GM18907 (cell line): Measurements from ENCODE around the gene CD200.
"Not testable (repeated sequence)": the region's sequence is repeated elsewhere in the genome, so short reads cannot be mapped to it uniquely, and the experiment has no call there.

ENCODE experiments used
- ATAC-seq: cut with Tn5 transposase; IDR thresholded peaks from one replicate; pipeline ENCODE4 v1.9.1; 2021; ENCODE audit warnings: mild to moderate bottlenecking, moderate library complexity; ENCODE audit not compliant: unreplicated experiment

Gene CD200

GRCh38 chr3:112384769-112385168 lies 51.8 kb downstream of the CD200 start:
- no peak for ATAC-seq

- no peak for ATAC-seq
These were observed 56.0 kb downstream of the CD200 start for GRCh38 chr3:112388972-112389371.

GRCh38 chr3:112389961-112390360 lies 57.0 kb downstream of the CD200 start:
- ATAC-seq, result no peak

- ATAC-seq, result peak; percentile 65
These were observed 58.1 kb downstream of the CD200 start for GRCh38 chr3:112390783-112391641.

GRCh38 chr3:112391648-112392047 lies 58.7 kb downstream of the CD200 start:
- ATAC-seq, result peak; percentile 13

- ATAC-seq, result no peak
These were observed 59.7 kb downstream of the CD200 start for GRCh38 chr3:112392393-112393359.

- no peak for ATAC-seq
These were observed 60.4 kb downstream of the CD200 start for GRCh38 chr3:112393360-112393728.

- ATAC-seq, result no peak
These were observed 61.2 kb downstream of the CD200 start for GRCh38 chr3:112394003-112394640.

- no peak for ATAC-seq
These were observed 62.4 kb downstream of the CD200 start for GRCh38 chr3:112395181-112395895.

- no peak for ATAC-seq
These were observed 62.9 kb downstream of the CD200 start for GRCh38 chr3:112395896-112396290.

- ATAC-seq, result no peak
These were observed 64.6 kb downstream of the CD200 start for GRCh38 chr3:112397556-112397955.

GRCh38 chr3:112399064-112399463 lies 66.1 kb downstream of the CD200 start:
- ATAC-seq, result no peak

GRCh38 chr3:112399554-112399953 lies 66.6 kb downstream of the CD200 start:
- ATAC-seq, result not testable (repeated sequence)

- ATAC-seq, result not testable (repeated sequence)
These were observed 67.4 kb downstream of the CD200 start for GRCh38 chr3:112400317-112400716.

GRCh38 chr3:112401617-112402016 lies 68.7 kb downstream of the CD200 start:
- no peak for ATAC-seq

- no peak for ATAC-seq
These were observed 70.1 kb downstream of the CD200 start for GRCh38 chr3:112403103-112403502.

- not testable (repeated sequence) for ATAC-seq
These were observed 72.1 kb downstream of the CD200 start for GRCh38 chr3:112404924-112405549.

- peak; percentile 39 for ATAC-seq
These were observed 72.9 kb downstream of the CD200 start for GRCh38 chr3:112405845-112406244.

GRCh38 chr3:112407214-112407887 lies 74.4 kb downstream of the CD200 start:
- ATAC-seq, result peak; percentile 60
